GM23338 (cell line): ENCODE results near the gene FRAS1. TPM values are rescaled to one million over a fixed set of nuclear protein-coding genes. Genes with fewer than 3 reads are reported as not detected.

Experiments used
- ATAC-seq: fragments of 200-7000 bp; cut with Tn5 transposase; 3 replicates; pipeline ENCODE4 v1.9.1; 2020
- DNase-seq: peaks from one replicate; pipeline ENCODE4 v3.0.0-alpha.2; 2015; ENCODE audit warnings: low spot score
- H2AFZ ChIP-seq: fragments of 200-600 bp; sonication (generic); 2 replicates; pipeline ENCODE4 v1.8.0; 2016; ENCODE audit warnings: antibody characterized with exemption, mild to moderate bottlenecking, moderate library complexity
- H3F3A ChIP-seq: fragments of 200-600 bp; sonication (generic); replicated peaks from 2 replicates; pipeline ENCODE4 v1.8.0; 2017; ENCODE audit warnings: antibody characterized with exemption, mixed run types, low read depth
- H3K27ac ChIP-seq: fragments of 200-600 bp; sonication (generic); 2 replicates; pipeline ENCODE4 v1.6.1; 2016; ENCODE audit warnings: low read depth
- H3K27me3 ChIP-seq: fragments of 200-600 bp; sonication (generic); 2 replicates; pipeline ENCODE4 v1.8.0; 2016; ENCODE audit warnings: mild to moderate bottlenecking, mixed run types, moderate library complexity; ENCODE audit not compliant: insufficient read depth
- H3K36me3 ChIP-seq: fragments of 200-600 bp; sonication (generic); 2 replicates; pipeline ENCODE4 v1.8.0; 2016; ENCODE audit warnings: mild to moderate bottlenecking; ENCODE audit not compliant: insufficient read depth
- H3K4me1 ChIP-seq: fragments of 200-600 bp; sonication (generic); 2 replicates; pipeline ENCODE4 v1.8.0; 2016; ENCODE audit warnings: mild to moderate bottlenecking, moderate library complexity; ENCODE audit not compliant: insufficient read depth
- H3K4me2 ChIP-seq: fragments of 200-600 bp; sonication (generic); 2 replicates; pipeline ENCODE4 v1.7.1; 2017; ENCODE audit warnings: mixed run types
- H3K4me3 ChIP-seq: fragments of 200-600 bp; sonication (generic); 2 replicates; pipeline ENCODE4 v1.6.1; 2016; ENCODE audit warnings: mixed run types
- H3K79me2 ChIP-seq: fragments of 200-600 bp; sonication (generic); replicated peaks from 2 replicates; pipeline ENCODE4 v1.8.0; 2017; ENCODE audit warnings: mild to moderate bottlenecking; ENCODE audit not compliant: insufficient read depth
- H3K9me2 ChIP-seq: fragments of 200-600 bp; sonication (generic); 2 replicates; pipeline ENCODE4 v1.8.0; 2017; ENCODE audit not compliant: insufficient read depth
- H4K20me1 ChIP-seq: fragments of 200-600 bp; sonication (generic); replicated peaks from 2 replicates; pipeline ENCODE4 v1.8.0; 2017; ENCODE audit warnings: mild to moderate bottlenecking; ENCODE audit not compliant: insufficient read depth
- H3K27ac Mint-ChIP-seq: 2 replicates; pipeline ENCODE4 v1.8.0; 2020; ENCODE audit warnings: inconsistent platforms, mild to moderate bottlenecking, moderate library complexity, mixed read lengths
- H3K27me3 Mint-ChIP-seq: 3 replicates; pipeline ENCODE4 v1.8.0; 2022; ENCODE audit warnings: low read depth, mild to moderate bottlenecking, moderate library complexity, mixed read lengths, inconsistent platforms; ENCODE audit not compliant: insufficient read depth, poor library complexity
- H3K36me3 Mint-ChIP-seq: 3 replicates; pipeline ENCODE4 v1.8.0; 2021; ENCODE audit warnings: low read depth, mild to moderate bottlenecking, inconsistent platforms, moderate library complexity, mixed read lengths
- H3K4me1 Mint-ChIP-seq: 3 replicates; pipeline ENCODE4 v1.8.0; 2020; ENCODE audit warnings: mild to moderate bottlenecking, inconsistent platforms, mixed read lengths
- H3K4me3 Mint-ChIP-seq: 3 replicates; pipeline ENCODE4 v1.8.0; 2021; ENCODE audit warnings: moderate library complexity, mild to moderate bottlenecking, inconsistent platforms, mixed read lengths
- H3K9me3 Mint-ChIP-seq: 3 replicates; pipeline ENCODE4 v1.8.0; 2020; ENCODE audit warnings: moderate library complexity, mild to moderate bottlenecking, inconsistent platforms, mixed read lengths
- CREB1 ChIP-seq: fragments of 250-450 bp; sonication (Bioruptor Pico); IDR thresholded peaks from 2 replicates; pipeline ENCODE4 v1.5.0; 2020; ENCODE audit warnings: low read depth, mild to moderate bottlenecking, moderate library complexity
- CTCF ChIP-seq, 2 experiments: fragments of 200-600 bp in 1 of 2; sonication (generic) in 1 of 2; conservative IDR thresholded peaks; 2 replicates each; pipeline versions ENCODE4 v1.5.1 to v1.6.1; 2016 to 2017; ENCODE audit warnings: antibody characterized with exemption in 2 of 2, low read depth in 2 of 2, mild to moderate bottlenecking in 2 of 2, moderate library complexity in 1 of 2
- ETS1 ChIP-seq: IDR thresholded peaks from 2 replicates; pipeline ENCODE4 v1.6.1; 2016; ENCODE audit warnings: antibody characterized with exemption
- EZH2 ChIP-seq: fragments of 200-600 bp; sonication (generic); IDR thresholded peaks from one replicate; pipeline ENCODE4 v1.8.0; 2017; ENCODE audit warnings: antibody characterized with exemption, mild to moderate bottlenecking, low read depth; ENCODE audit not compliant: unreplicated experiment
- EZH2phosphoT487 ChIP-seq: fragments of 200-600 bp; sonication (generic); IDR thresholded peaks from one replicate; pipeline ENCODE4 v1.8.1; 2018; ENCODE audit warnings: antibody characterized with exemption; ENCODE audit not compliant: unreplicated experiment
- JUNB ChIP-seq: IDR thresholded peaks from one replicate; pipeline ENCODE4 v1.6.1; 2016; ENCODE audit warnings: antibody characterized with exemption; ENCODE audit not compliant: unreplicated experiment
- NANOG ChIP-seq: IDR thresholded peaks from 2 replicates; pipeline ENCODE4 v1.6.1; 2016; ENCODE audit warnings: antibody characterized with exemption, borderline replicate concordance
- POLR2AphosphoS5 ChIP-seq: IDR thresholded peaks from 2 replicates; pipeline ENCODE4 v1.6.1; 2016; ENCODE audit warnings: antibody characterized with exemption, low read depth
- REST ChIP-seq: IDR thresholded peaks from one replicate; pipeline ENCODE4 v1.6.1; 2018; ENCODE audit warnings: antibody characterized with exemption; ENCODE audit not compliant: unreplicated experiment
- ZNF114 ChIP-seq: fragments of 250-450 bp; sonication (Bioruptor Pico); IDR thresholded peaks from 2 replicates; pipeline ENCODE4 v1.5.0; 2020; ENCODE audit warnings: mild to moderate bottlenecking, moderate library complexity
- ZNF331 ChIP-seq: fragments of 250-450 bp; sonication (Bioruptor Pico); IDR thresholded peaks from 2 replicates; pipeline ENCODE4 v1.5.0; 2020; ENCODE audit warnings: low read depth, mild to moderate bottlenecking, moderate library complexity
- polyA plus RNA-seq: library from polyadenylated mRNA; unstranded; fragments of >200 nt; fragmentation: Nextera tagmentation; extraction: Ambion mirVana; gene quantifications from 2 replicates; pipeline ENCODE4 v1.2.1, GENCODE V29; 2016
- total RNA-seq: library from RNA; depleted of rRNA; stranded (reverse); fragments of >200 nt; shearing (Covaris generic); gene quantifications from 2 replicates; pipeline ENCODE4 v1.2.3, GENCODE V29; 2014

FRAS1 gene
- total and polyA plus RNA-seq, 2 experiments from 2014 or later, result 12.4 to 108 TPM

- TF ChIP-seq CTCF (conservative IDR thresholded peaks at IDR 0.05; ENCODE audit: low read depth in 2 of 2), result no peak
- no peak for TF ChIP-seq ZNF331
- TF ChIP-seq ETS1, result no peak
- TF ChIP-seq REST, result no peak
Measured at GRCh38 chr4:78292856-78293255, 235.7 kb downstream of the FRAS1 start (continued).

- H3K27me3 Mint-ChIP-seq, result peaks cover 2% of the 10 kb centered on the region
- DNase-seq (no peak), ATAC-seq (no peak)
- H3K4me1 Mint-ChIP-seq, result peaks cover 22% of the 10 kb centered on the region
- Histone ChIP-seq H3K4me2 (no peak overlapping the region), H3K36me3 (peaks cover 7% of the 10 kb centered on the region), H3F3A (no peaks in the 10 kb centered on the region), H3K79me2 (no peaks in the 10 kb centered on the region), H3K9me2 (no peaks in the 10 kb centered on the region), H3K4me1 (no peaks in the 10 kb centered on the region), H3K4me3 (no peak overlapping the region), H2AFZ (no peak overlapping the region), H3K27me3 (no peaks in the 10 kb centered on the region), H3K27ac (no peak overlapping the region), H4K20me1 (peaks cover 4% of the 10 kb centered on the region; the same call in 1 of the 2 replicates)
- H3K9me3 Mint-ChIP-seq, result no peaks in the 10 kb centered on the region
- H3K36me3 Mint-ChIP-seq, result peaks cover 27% of the 10 kb centered on the region
- H3K27ac Mint-ChIP-seq, result no peak overlapping the region
- no peak overlapping the region for H3K4me3 Mint-ChIP-seq
- TF ChIP-seq POLR2AphosphoS5, result no peak
- no peak for TF ChIP-seq CTCF (conservative IDR thresholded peaks at IDR 0.05; ENCODE audit: low read depth in 2 of 2)
- no peak for TF ChIP-seq REST
- no peak for TF ChIP-seq ZNF114 (CRISPR knock-in tag)
- TF ChIP-seq EZH2, result no peak
- no peak for TF ChIP-seq NANOG
- TF ChIP-seq ZNF331, result no peak
- no peak for TF ChIP-seq JUNB
- no peak for TF ChIP-seq EZH2phosphoT487
- no peak for TF ChIP-seq CREB1 (CRISPR knock-in tag)
Measured at GRCh38 chr4:78293348-78293747, 236.2 kb downstream of the FRAS1 start.
